ENCODE results near the gene SHC2. TPM values are rescaled to one million over a fixed set of nuclear protein-coding genes. Genes with fewer than 3 reads are reported as not detected.

The SHC2 gene
- total RNA-seq, 1 donor from 2014 or later, result 29.7 TPM

- Histone ChIP-seq H3K36me3 (ENCODE audit: insufficient read depth, low read length) (no peaks in the 10 kb centered on the region), H3K4me1 (ENCODE audit: insufficient read depth, low read length) (no peaks in the 10 kb centered on the region), H3K79me2 (ENCODE audit: insufficient read depth, low read length) (no peaks in the 10 kb centered on the region), H4K20me1 (ENCODE audit: insufficient read depth, low read length) (no peaks in the 10 kb centered on the region), H3K4me3 (ENCODE audit: insufficient read depth, low read depth, low read length) (no peak overlapping the region), H2AFZ (ENCODE audit: low read depth, low read length) (no peak overlapping the region), H3K4me2 (ENCODE audit: low read length) (no peak overlapping the region), H3K9me3 (ENCODE audit: insufficient read depth, low read depth, low read length) (no peaks in the 10 kb centered on the region), H3K27ac (ENCODE audit: low read depth, low read length) (no peak overlapping the region), H3K9ac (ENCODE audit: low read length) (no peak overlapping the region), H3K27me3 (ENCODE audit: insufficient read depth, low read length) (no peaks in the 10 kb centered on the region)
- H3K4me1 Mint-ChIP-seq (ENCODE audit: low read depth, unreplicated experiment), result peaks cover 3% of the 10 kb centered on the region
- peaks cover 3% of the 10 kb centered on the region for H3K36me3 Mint-ChIP-seq (ENCODE audit: low read depth, unreplicated experiment)
- TF ChIP-seq CTCF (IDR thresholded peaks at IDR 0.05; ENCODE audit: insufficient read depth, low read depth, low read length), result no peak
- no peak for TF ChIP-seq EZH2 (IDR thresholded peaks at IDR 0.05; ENCODE audit: insufficient read depth, low read length)
- no peak overlapping the region for H3K4me3 Mint-ChIP-seq (ENCODE audit: unreplicated experiment)
- no peaks in the 10 kb centered on the region for H3K27me3 Mint-ChIP-seq (ENCODE audit: low read depth, unreplicated experiment)
- FAIRE-seq (no peak), DNase-seq (ENCODE audit: low read depth) (no peak)
- H3K27ac Mint-ChIP-seq (ENCODE audit: unreplicated experiment), result no peak overlapping the region
- no peaks in the 10 kb centered on the region for H3K9me3 Mint-ChIP-seq (ENCODE audit: unreplicated experiment)
Measured at GRCh38 chr19:416416-416815, 44.4 kb downstream of the SHC2 start.

DNA sequence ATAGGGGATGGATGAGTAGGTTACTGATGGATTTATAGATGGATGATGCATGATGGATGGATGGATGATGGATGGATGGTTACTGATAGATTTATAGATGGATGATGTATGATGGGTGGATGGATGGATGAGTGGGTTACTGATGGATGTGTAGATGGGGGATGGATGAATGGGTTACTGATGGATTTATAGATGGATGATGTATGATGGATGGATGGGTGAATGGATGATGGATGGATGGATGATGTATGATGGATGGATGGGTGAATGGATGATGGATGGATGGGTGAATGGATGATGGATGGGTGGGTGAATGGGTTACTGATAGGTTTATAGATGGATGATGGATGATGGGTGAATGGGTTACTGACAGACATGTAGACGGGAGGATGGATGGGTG lies 45.5 kb downstream of the SHC2 start:
- Histone ChIP-seq H3K36me3 (ENCODE audit: insufficient read depth, low read length) (no peaks in the 10 kb centered on the region), H4K20me1 (ENCODE audit: insufficient read depth, low read length) (no peaks in the 10 kb centered on the region), H3K9ac (ENCODE audit: low read length) (no peak overlapping the region), H2AFZ (ENCODE audit: low read depth, low read length) (no peak overlapping the region), H3K4me1 (ENCODE audit: insufficient read depth, low read length) (no peaks in the 10 kb centered on the region), H3K79me2 (ENCODE audit: insufficient read depth, low read length) (no peaks in the 10 kb centered on the region), H3K9me3 (ENCODE audit: insufficient read depth, low read depth, low read length) (no peaks in the 10 kb centered on the region), H3K4me3 (ENCODE audit: insufficient read depth, low read depth, low read length) (no peak overlapping the region), H3K27ac (ENCODE audit: low read depth, low read length) (no peak overlapping the region), H3K27me3 (ENCODE audit: insufficient read depth, low read length) (peaks cover under 1% of the 10 kb centered on the region), H3K4me2 (ENCODE audit: low read length) (no peak overlapping the region)
- TF ChIP-seq CTCF (IDR thresholded peaks at IDR 0.05; ENCODE audit: insufficient read depth, low read depth, low read length) (no peak), EZH2 (IDR thresholded peaks at IDR 0.05; ENCODE audit: insufficient read depth, low read length) (no peak)
- Mint-ChIP-seq H3K9me3 (ENCODE audit: unreplicated experiment) (no peaks in the 10 kb centered on the region), H3K4me3 (ENCODE audit: unreplicated experiment) (no peak overlapping the region), H3K36me3 (ENCODE audit: low read depth, unreplicated experiment) (peaks cover 3% of the 10 kb centered on the region), H3K27ac (ENCODE audit: unreplicated experiment) (no peak overlapping the region), H3K27me3 (ENCODE audit: low read depth, unreplicated experiment) (no peaks in the 10 kb centered on the region), H3K4me1 (ENCODE audit: low read depth, unreplicated experiment) (peaks cover 3% of the 10 kb centered on the region)
- DNase-seq (ENCODE audit: low read depth) (no peak), FAIRE-seq (no peak)

GRCh38 chr19:413756-414420 lies 46.9 kb downstream of the SHC2 start:
- H2AFZ ChIP-seq (ENCODE audit: low read depth, low read length), result no peak overlapping the region
- H3K4me1 ChIP-seq (ENCODE audit: insufficient read depth, low read length), result no peaks in the 10 kb centered on the region
- no peak overlapping the region for H3K4me3 ChIP-seq (ENCODE audit: insufficient read depth, low read depth, low read length)
- Mint-ChIP-seq H3K4me1 (ENCODE audit: low read depth, unreplicated experiment) (peaks cover 3% of the 10 kb centered on the region), H3K36me3 (ENCODE audit: low read depth, unreplicated experiment) (peaks cover 3% of the 10 kb centered on the region), H3K27ac (ENCODE audit: unreplicated experiment) (no peak overlapping the region), H3K4me3 (ENCODE audit: unreplicated experiment) (no peak overlapping the region), H3K9me3 (ENCODE audit: unreplicated experiment) (peaks cover 2% of the 10 kb centered on the region), H3K27me3 (ENCODE audit: low read depth, unreplicated experiment) (peaks cover 5% of the 10 kb centered on the region)
- no peaks in the 10 kb centered on the region for H3K79me2 ChIP-seq (ENCODE audit: insufficient read depth, low read length)
- no peaks in the 10 kb centered on the region for H3K9me3 ChIP-seq (ENCODE audit: insufficient read depth, low read depth, low read length)
- no peak overlapping the region for H3K9ac ChIP-seq (ENCODE audit: low read length)
- no peaks in the 10 kb centered on the region for H4K20me1 ChIP-seq (ENCODE audit: insufficient read depth, low read length)
- DNase-seq (ENCODE audit: low read depth) (no peak), FAIRE-seq (no peak)
- no peak overlapping the region for H3K27ac ChIP-seq (ENCODE audit: low read depth, low read length)
- H3K4me2 ChIP-seq (ENCODE audit: low read length), result no peak overlapping the region
- H3K27me3 ChIP-seq (ENCODE audit: insufficient read depth, low read length), result peaks cover 10% of the 10 kb centered on the region
- TF ChIP-seq CTCF (IDR thresholded peaks at IDR 0.05; ENCODE audit: insufficient read depth, low read depth, low read length) (no peak), EZH2 (IDR thresholded peaks at IDR 0.05; ENCODE audit: insufficient read depth, low read length) (no peak)
- no peaks in the 10 kb centered on the region for H3K36me3 ChIP-seq (ENCODE audit: insufficient read depth, low read length)
